ENCODE data around the gene ADAM19.

Gene ADAM19

DNA sequence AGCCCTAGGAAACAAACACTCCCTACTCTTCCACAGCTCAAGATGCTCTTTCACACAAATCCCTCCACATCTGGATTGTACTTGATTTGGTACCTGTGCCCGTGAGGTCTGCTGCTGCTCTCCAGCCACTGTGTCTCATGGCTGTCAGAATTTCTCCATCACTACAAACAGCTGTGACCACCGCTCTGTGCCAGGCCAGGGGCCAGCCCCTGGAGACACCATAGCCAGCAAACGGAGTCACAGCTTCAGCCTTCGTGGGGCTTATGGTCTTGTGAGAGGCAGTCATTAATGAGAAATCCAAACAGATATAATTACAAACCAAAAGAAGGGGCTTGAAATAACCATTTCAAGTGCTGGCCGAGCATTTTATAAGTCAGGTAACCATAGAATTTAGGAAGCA is 43.6 kb downstream of the ADAM19 start:
- in situ Hi-C loops (cut with MboI; ENCODE audit: low pct_unique_long_range_greater_than_20kb, low sequenced_read_pairs, unreplicated experiment) = no loop called here
- no peak for DNase-seq (ENCODE audit: low spot score)
- TF ChIP-seq, protein P1, sequence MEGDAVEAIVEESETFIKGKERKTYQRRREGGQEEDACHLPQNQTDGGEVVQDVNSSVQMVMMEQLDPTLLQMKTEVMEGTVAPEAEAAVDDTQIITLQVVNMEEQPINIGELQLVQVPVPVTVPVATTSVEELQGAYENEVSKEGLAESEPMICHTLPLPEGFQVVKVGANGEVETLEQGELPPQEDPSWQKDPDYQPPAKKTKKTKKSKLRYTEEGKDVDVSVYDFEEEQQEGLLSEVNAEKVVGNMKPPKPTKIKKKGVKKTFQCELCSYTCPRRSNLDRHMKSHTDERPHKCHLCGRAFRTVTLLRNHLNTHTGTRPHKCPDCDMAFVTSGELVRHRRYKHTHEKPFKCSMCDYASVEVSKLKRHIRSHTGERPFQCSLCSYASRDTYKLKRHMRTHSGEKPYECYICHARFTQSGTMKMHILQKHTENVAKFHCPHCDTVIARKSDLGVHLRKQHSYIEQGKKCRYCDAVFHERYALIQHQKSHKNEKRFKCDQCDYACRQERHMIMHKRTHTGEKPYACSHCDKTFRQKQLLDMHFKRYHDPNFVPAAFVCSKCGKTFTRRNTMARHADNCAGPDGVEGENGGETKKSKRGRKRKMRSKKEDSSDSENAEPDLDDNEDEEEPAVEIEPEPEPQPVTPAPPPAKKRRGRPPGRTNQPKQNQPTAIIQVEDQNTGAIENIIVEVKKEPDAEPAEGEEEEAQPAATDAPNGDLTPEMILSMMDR (IDR thresholded peaks at IDR 0.05; ENCODE audit: extremely low read depth, insufficient read depth, missing control alignments) = no peak

DNA sequence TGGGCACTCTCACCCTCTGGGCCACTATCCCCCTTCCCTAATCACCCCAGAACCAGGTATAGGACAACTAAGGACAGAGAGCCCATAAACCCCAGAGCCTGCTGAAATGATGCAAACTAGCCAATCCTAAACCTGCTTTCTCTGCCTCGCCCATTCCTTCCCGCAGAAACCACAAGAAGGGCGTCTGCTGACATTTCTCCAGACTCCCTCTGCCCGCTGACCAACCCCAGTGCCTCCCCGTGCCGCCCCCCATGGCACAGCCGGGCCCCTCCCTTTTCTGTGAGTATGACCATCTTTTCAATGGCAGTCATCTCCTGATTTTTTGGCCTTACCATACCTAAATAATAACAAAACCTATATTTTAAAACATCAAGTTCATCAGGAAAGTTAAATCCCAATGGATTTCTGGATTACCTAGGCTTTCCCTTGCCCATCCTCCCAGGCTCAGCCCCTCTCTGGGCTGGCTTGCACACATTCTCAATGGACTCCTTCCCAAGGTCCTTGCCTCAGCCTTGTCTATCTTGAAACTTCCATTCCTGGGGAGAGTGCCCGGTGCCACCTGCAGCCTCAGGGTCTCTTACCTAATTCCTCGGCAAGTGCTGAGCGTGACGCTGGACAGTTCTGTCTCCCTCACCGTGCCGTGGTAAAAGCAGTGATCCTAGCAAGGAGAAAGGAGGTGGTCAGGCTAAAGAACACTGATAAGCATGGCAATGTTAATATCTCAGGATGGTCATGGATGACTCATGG is 45.2 kb downstream of the ADAM19 start:
- in situ Hi-C loops (cut with MboI; ENCODE audit: low pct_unique_long_range_greater_than_20kb, low sequenced_read_pairs, unreplicated experiment) = no loop called here

GRCh38 chr5:157529002-157529401 is 46.6 kb downstream of the ADAM19 start:
- TF ChIP-seq, protein P1 (IDR thresholded peaks at IDR 0.05; ENCODE audit: extremely low read depth, insufficient read depth, missing control alignments) = no peak
- no peak for DNase-seq (ENCODE audit: low spot score)
- in situ Hi-C loops (cut with MboI; ENCODE audit: low pct_unique_long_range_greater_than_20kb, low sequenced_read_pairs, unreplicated experiment) = no loop called here

More for the DNA sequence above, 45.2 kb downstream of the ADAM19 start:
- TF ChIP-seq, protein P1 (IDR thresholded peaks at IDR 0.05; ENCODE audit: extremely low read depth, insufficient read depth, missing control alignments) = no peak
- DNase-seq (ENCODE audit: low spot score) = no peak

DNA sequence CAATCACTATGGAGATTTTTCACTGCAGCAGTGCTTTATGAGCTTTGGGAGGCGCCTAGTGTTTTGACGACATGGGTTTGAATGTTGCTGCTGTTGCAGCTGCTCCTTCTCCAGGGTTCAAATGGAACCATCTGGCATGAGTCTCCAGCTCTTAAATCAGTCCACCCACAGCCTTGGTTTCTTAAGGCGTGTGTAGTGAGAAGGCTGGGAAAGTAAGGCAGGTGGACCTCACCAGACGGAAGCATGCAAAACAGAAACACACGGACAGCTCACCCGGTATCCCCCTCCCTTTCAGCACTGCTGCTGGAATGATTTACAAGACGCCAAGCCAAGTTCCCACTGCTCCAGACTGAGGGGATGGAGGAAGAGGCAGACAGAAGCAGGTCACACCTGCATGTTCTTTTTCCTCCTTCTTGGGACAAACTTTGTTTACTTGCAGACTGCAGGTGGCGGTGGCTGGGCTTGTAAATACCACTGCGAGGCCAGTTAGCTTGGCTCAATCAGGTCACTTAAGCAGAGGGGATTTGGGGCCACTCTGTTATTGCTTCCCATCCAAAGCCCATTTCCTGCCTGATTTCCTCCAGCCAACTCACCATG is 47.4 kb downstream of the ADAM19 start:
- DNase-seq (ENCODE audit: low spot score) = no peak
- TF ChIP-seq, protein P1 (IDR thresholded peaks at IDR 0.05; ENCODE audit: extremely low read depth, insufficient read depth, missing control alignments) = no peak
- in situ Hi-C loops (cut with MboI; ENCODE audit: low pct_unique_long_range_greater_than_20kb, low sequenced_read_pairs, unreplicated experiment) = no loop called here

DNA sequence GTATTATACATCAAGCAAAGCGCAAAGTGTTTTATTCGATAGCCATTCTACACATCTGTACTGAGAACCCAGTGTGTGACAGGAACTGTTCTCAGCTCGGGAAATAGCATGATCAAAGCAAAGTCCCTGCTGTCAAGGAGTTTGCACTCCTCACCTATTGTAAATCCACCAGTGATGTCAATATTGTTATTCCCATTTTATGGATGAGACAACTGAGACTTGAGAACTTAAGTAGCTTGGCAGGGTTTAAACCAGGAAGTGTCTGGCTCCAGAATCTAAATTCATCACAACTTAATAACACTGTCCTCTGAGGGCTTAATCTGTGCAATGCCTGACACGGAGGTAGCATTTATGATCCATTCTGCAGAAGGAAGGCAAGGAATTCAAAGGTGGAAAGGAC is 50.7 kb downstream of the ADAM19 start:
- in situ Hi-C loops (cut with MboI; ENCODE audit: low pct_unique_long_range_greater_than_20kb, low sequenced_read_pairs, unreplicated experiment) = no loop called here
- TF ChIP-seq, protein P1 (IDR thresholded peaks at IDR 0.05; ENCODE audit: extremely low read depth, insufficient read depth, missing control alignments) = no peak
- DNase-seq (ENCODE audit: low spot score) = no peak

DNA sequence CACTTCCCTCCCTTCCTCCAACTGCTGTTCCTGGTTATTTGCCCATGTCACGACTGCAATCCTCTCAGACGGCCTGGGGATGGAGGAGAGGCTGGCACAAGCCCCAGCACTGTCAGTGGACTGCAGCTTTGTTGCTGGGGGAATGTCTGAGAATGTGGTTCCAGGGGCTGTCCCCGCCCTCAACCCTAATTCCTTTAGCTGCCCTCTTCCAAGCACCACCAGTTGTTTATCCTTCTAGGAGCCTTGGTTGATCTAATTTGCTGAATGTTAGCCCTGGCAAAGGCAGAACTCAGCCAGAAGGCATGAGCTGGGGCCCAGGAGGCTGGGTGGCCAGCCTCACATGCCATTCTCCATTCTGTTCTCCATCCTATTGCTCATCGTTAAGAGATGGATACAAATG is 51.6 kb downstream of the ADAM19 start:
- DNase-seq (ENCODE audit: low spot score) = no peak
- TF ChIP-seq, protein P1 (IDR thresholded peaks at IDR 0.05; ENCODE audit: extremely low read depth, insufficient read depth, missing control alignments) = no peak
- in situ Hi-C loops (cut with MboI; ENCODE audit: low pct_unique_long_range_greater_than_20kb, low sequenced_read_pairs, unreplicated experiment) = no loop called here

All from GM13977 (cell line).